ENCODE measurements around the gene MSRB3.

DNA sequence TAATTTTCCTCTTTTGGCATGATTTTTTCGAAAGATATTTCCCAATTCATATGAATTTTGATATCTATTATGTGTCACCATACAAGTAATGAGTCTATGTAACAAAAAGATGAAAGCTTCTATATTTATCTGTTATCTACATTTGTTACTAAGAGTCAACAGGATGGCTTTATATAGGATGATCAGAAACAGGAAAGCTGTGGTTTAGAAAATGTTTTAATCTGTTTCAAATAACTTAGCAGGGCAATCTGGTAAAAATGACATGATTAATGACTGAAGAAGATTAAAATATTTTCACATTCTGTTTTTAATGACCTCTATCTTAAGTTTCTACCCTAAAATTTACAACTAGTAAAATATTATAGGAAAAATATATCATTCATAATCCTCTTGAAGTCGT, 105.8 kb downstream of the MSRB3 start:
- TF ChIP-seq CTCF (IDR thresholded peaks at IDR 0.05) (no peak), POLR2A (IDR thresholded peaks at IDR 0.05) (no peak), POLR2AphosphoS5 (IDR thresholded peaks at IDR 0.05) (no peak)
